SK-N-SH (cell line): ENCODE results near the gene SLITRK6. TPM values are rescaled to one million over a fixed set of nuclear protein-coding genes. Genes with fewer than 3 reads are reported as not detected.

Experiments used
- CTCF ChIA-PET: fragments of 300-600, 350-600 bp; formaldehyde crosslinking; extraction: SDS; loops from one replicate; lab custom pipeline; 2021; lab: Yijun Ruan, JAX
- POLR2A ChIA-PET: fragments of 350-600 bp; sonication (Branson Sonifier 250); formaldehyde crosslinking; extraction: SDS; loops from one replicate; lab custom pipeline; 2020; ENCODE audit warnings: antibody characterized with exemption, inconsistent platforms; lab: Yijun Ruan, JAX
- DNase-seq: peaks from one replicate; pipeline ENCODE4 v3.0.0; 2012
- H2AFZ ChIP-seq: fragments of 200-600 bp; sonication (generic); 2 replicates; pipeline ENCODE4 v1.8.1; 2016; ENCODE audit warnings: antibody characterized with exemption, mild to moderate bottlenecking, low read depth
- H3F3A ChIP-seq: fragments of 200-600 bp; sonication (generic); replicated peaks from 2 replicates; pipeline ENCODE3; 2016; ENCODE audit warnings: antibody characterized with exemption, mild to moderate bottlenecking; ENCODE audit not compliant: insufficient read depth
- H3K27ac ChIP-seq, 2 experiments: fragments of 200-500 bp in 1 of 2; fragments of 200-600 bp in 1 of 2; sonication (Bioruptor generic) in 1 of 2; sonication (generic), shearing (Covaris generic) in 1 of 2; 2 replicates each; pipeline versions ENCODE4 v1.5.1 to v1.6.1; 2014 to 2016; ENCODE audit warnings: low read depth in 2 of 2, inconsistent platforms in 1 of 2, low read length in 1 of 2, mild to moderate bottlenecking in 1 of 2, mixed read lengths in 1 of 2
- H3K27me3 ChIP-seq: fragments of 200-600 bp; sonication (generic), shearing (Covaris generic); 2 replicates; pipeline ENCODE4 v1.6.1; 2016; ENCODE audit warnings: mixed run types; ENCODE audit not compliant: insufficient read depth
- H3K36me3 ChIP-seq, 2 experiments: fragments of 200-500 bp in 1 of 2; fragments of 200-600 bp in 1 of 2; sonication (Bioruptor generic) in 1 of 2; sonication (generic) in 1 of 2; replicated peaks in 1 of 2; 2 replicates each; pipeline versions ENCODE3 to v1.5.1; 2014 to 2016; ENCODE audit warnings: low read length in 1 of 2, mild to moderate bottlenecking in 1 of 2; ENCODE audit not compliant: insufficient read depth in 2 of 2, control insufficient read depth in 1 of 2
- H3K4me1 ChIP-seq, 2 experiments: fragments of 200-500 bp in 1 of 2; fragments of 200-600 bp in 1 of 2; sonication (Bioruptor generic) in 1 of 2; sonication (generic), shearing (Covaris generic) in 1 of 2; 2 replicates each; pipeline versions ENCODE4 v1.5.1 to v1.6.1; 2014 to 2016; ENCODE audit warnings: low read depth in 1 of 2, low read length in 1 of 2, mixed run types in 1 of 2; ENCODE audit not compliant: insufficient read depth in 2 of 2, control insufficient read depth in 1 of 2
- H3K4me2 ChIP-seq: fragments of 200-600 bp; sonication (generic), shearing (Covaris generic); 2 replicates; pipeline ENCODE4 v1.6.1; 2017; ENCODE audit warnings: mixed run types
- H3K4me3 ChIP-seq, 2 experiments: fragments of 200-500 bp in 1 of 2; fragments of 200-600 bp in 1 of 2; sonication (Bioruptor generic) in 1 of 2; sonication (generic), shearing (Covaris generic) in 1 of 2; 2 replicates each; pipeline versions ENCODE4 v1.5.1 to v1.8.1; 2014 to 2016; ENCODE audit warnings: low read depth in 2 of 2, inconsistent platforms in 1 of 2, low read length in 1 of 2, mild to moderate bottlenecking in 1 of 2, mixed read lengths in 1 of 2, moderate library complexity in 1 of 2
- H3K79me2 ChIP-seq: fragments of 200-600 bp; sonication (generic); 2 replicates; pipeline ENCODE4 v1.8.1; 2017; ENCODE audit warnings: mild to moderate bottlenecking; ENCODE audit not compliant: insufficient read depth
- H3K9ac ChIP-seq: fragments of 200-600 bp; sonication (generic); 2 replicates; pipeline ENCODE4 v1.6.1; 2017; ENCODE audit warnings: mixed run types
- H3K9me2 ChIP-seq: fragments of 200-600 bp; sonication (generic); 2 replicates; pipeline ENCODE4 v1.6.1; 2017; ENCODE audit warnings: mixed run types
- H3K9me3 ChIP-seq: fragments of 200-600 bp; sonication (generic); 2 replicates; pipeline ENCODE4 v1.6.1; 2017; ENCODE audit warnings: mixed run types, mild to moderate bottlenecking, moderate library complexity
- H4K20me1 ChIP-seq: fragments of 200-600 bp; sonication (generic); 2 replicates; pipeline ENCODE4 v1.6.1; 2017; ENCODE audit warnings: mild to moderate bottlenecking, mixed run types; ENCODE audit not compliant: insufficient read depth
- CHD2 ChIP-seq: fragments of 150-350 bp; IDR thresholded peaks from 2 replicates; pipeline ENCODE4 v1.6.1; 2018; ENCODE audit warnings: low read length; ENCODE audit not compliant: partially characterized antibody
- ELF1 ChIP-seq: IDR thresholded peaks from 2 replicates; pipeline ENCODE4 v1.4.0; 2012
- JUND ChIP-seq: IDR thresholded peaks from 2 replicates; pipeline ENCODE4 v1.4.0; 2012
- NFIC ChIP-seq: IDR thresholded peaks from 2 replicates; pipeline ENCODE4 v1.4.0; 2012; ENCODE audit warnings: borderline replicate concordance
- RFX5 ChIP-seq: IDR thresholded peaks from 2 replicates; pipeline ENCODE4 v1.6.1; 2012; ENCODE audit warnings: mild to moderate bottlenecking, improper control_type of control experiment, low read length
- RXRA ChIP-seq: IDR thresholded peaks from 2 replicates; pipeline ENCODE4 v1.4.0; 2012; ENCODE audit warnings: low read depth, mild to moderate bottlenecking, borderline replicate concordance
- SMC3 ChIP-seq: IDR thresholded peaks from 2 replicates; pipeline ENCODE4 v1.6.1; 2012; ENCODE audit warnings: low read depth, low read length, improper control_type of control experiment
- TCF12 ChIP-seq: IDR thresholded peaks from 2 replicates; pipeline ENCODE4 v1.4.0; 2012
- TEAD4 ChIP-seq: IDR thresholded peaks from 2 replicates; pipeline ENCODE4 v1.4.0; 2012; ENCODE audit warnings: mild to moderate bottlenecking, borderline replicate concordance; ENCODE audit not compliant: insufficient read depth
- YY1 ChIP-seq: IDR thresholded peaks from 2 replicates; pipeline ENCODE4 v1.4.0; 2012; ENCODE audit warnings: low read depth, mild to moderate bottlenecking
- WGBS: methylation state at CpG from one replicate; pipeline ENCODE4 v1.1.6; 2017; ENCODE audit warnings: low lambda C conversion rate; 5-methylcytosine and 5-hydroxymethylcytosine counted together
- polyA plus RNA-seq, 3 experiments: library from polyadenylated mRNA; depleted of rRNA; stranded (reverse); fragments of >200 nt; gene quantifications; 2 replicates each; pipeline ENCODE4 v1.2.3, GENCODE V29; 2012
- TF ChIP-seq, protein P1 (sequence below): fragments of 200-600 bp; sonication (generic); IDR thresholded peaks from 2 replicates; pipeline ENCODE4 v1.6.1; 2017; ENCODE audit warnings: antibody characterized with exemption, mild to moderate bottlenecking, moderate library complexity
- TF ChIP-seq, protein P2 (sequence below): IDR thresholded peaks from 2 replicates; pipeline ENCODE4 v1.4.0; 2012; ENCODE audit warnings: low read depth
- TF ChIP-seq, protein P3 (sequence below): IDR thresholded peaks from 2 replicates; pipeline ENCODE4 v1.4.0; 2012; ENCODE audit warnings: low read depth, borderline replicate concordance
- TF ChIP-seq, protein P4 (sequence below): IDR thresholded peaks from 2 replicates; pipeline ENCODE4 v1.4.0; 2012; ENCODE audit warnings: low read depth, borderline replicate concordance
- TF ChIP-seq, protein P5 (sequence below): fragments of 150-350 bp; IDR thresholded peaks from 2 replicates; pipeline ENCODE4 v1.6.1; 2017; ENCODE audit warnings: antibody characterized with exemption, low read length, low read depth, borderline replicate concordance

Gene SLITRK6
- polyA plus RNA-seq, 1 of the 3 experiments (the other 2 are of a cell fraction) = 5.2 TPM

DNA sequence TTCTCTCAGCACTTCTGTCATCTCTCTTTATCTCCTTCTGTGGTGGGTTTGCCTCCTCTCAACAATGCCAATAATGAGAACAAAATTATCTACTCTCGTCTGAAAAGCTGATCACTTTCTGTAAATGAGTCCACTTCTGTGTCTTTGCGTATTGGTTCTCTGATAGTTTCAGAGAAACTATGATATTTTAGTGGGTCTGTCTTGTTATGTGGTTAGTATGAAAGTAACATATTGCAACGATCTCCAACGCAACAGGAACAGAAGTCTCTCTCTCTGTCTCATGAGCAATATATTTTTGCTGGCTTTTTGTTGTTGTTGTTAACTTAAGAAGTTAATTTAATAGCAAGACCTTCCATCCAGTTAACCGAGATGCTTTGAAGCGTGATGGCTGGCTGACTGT is 47.8 kb upstream of the SLITRK6 start:
- H4K20me1 ChIP-seq = no peaks in the 10 kb centered on the region
- no peaks in the 10 kb centered on the region for H3K9me3 ChIP-seq
- H3F3A ChIP-seq = no peaks in the 10 kb centered on the region
- no peak for DNase-seq
- ChIA-PET CTCF (no interaction called here), POLR2A (no interaction called here)
- no peaks in the 10 kb centered on the region for H3K9me2 ChIP-seq
- no peak for TF ChIP-seq TCF12
- TF ChIP-seq RFX5 = no peak
- TF ChIP-seq, protein P1, sequence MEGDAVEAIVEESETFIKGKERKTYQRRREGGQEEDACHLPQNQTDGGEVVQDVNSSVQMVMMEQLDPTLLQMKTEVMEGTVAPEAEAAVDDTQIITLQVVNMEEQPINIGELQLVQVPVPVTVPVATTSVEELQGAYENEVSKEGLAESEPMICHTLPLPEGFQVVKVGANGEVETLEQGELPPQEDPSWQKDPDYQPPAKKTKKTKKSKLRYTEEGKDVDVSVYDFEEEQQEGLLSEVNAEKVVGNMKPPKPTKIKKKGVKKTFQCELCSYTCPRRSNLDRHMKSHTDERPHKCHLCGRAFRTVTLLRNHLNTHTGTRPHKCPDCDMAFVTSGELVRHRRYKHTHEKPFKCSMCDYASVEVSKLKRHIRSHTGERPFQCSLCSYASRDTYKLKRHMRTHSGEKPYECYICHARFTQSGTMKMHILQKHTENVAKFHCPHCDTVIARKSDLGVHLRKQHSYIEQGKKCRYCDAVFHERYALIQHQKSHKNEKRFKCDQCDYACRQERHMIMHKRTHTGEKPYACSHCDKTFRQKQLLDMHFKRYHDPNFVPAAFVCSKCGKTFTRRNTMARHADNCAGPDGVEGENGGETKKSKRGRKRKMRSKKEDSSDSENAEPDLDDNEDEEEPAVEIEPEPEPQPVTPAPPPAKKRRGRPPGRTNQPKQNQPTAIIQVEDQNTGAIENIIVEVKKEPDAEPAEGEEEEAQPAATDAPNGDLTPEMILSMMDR = no peak
- TF ChIP-seq, protein P2, sequence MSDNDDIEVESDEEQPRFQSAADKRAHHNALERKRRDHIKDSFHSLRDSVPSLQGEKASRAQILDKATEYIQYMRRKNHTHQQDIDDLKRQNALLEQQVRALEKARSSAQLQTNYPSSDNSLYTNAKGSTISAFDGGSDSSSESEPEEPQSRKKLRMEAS = no peak
- TF ChIP-seq ELF1 = no peak
- TF ChIP-seq, protein P3, sequence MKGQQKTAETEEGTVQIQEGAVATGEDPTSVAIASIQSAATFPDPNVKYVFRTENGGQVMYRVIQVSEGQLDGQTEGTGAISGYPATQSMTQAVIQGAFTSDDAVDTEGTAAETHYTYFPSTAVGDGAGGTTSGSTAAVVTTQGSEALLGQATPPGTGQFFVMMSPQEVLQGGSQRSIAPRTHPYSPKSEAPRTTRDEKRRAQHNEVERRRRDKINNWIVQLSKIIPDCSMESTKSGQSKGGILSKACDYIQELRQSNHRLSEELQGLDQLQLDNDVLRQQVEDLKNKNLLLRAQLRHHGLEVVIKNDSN = no peak
- TF ChIP-seq RXRA = no peak
- TF ChIP-seq, protein P4, sequence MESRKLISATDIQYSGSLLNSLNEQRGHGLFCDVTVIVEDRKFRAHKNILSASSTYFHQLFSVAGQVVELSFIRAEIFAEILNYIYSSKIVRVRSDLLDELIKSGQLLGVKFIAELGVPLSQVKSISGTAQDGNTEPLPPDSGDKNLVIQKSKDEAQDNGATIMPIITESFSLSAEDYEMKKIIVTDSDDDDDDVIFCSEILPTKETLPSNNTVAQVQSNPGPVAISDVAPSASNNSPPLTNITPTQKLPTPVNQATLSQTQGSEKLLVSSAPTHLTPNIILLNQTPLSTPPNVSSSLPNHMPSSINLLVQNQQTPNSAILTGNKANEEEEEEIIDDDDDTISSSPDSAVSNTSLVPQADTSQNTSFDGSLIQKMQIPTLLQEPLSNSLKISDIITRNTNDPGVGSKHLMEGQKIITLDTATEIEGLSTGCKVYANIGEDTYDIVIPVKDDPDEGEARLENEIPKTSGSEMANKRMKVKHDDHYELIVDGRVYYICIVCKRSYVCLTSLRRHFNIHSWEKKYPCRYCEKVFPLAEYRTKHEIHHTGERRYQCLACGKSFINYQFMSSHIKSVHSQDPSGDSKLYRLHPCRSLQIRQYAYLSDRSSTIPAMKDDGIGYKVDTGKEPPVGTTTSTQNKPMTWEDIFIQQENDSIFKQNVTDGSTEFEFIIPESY = no peak
- TF ChIP-seq, protein P5, sequence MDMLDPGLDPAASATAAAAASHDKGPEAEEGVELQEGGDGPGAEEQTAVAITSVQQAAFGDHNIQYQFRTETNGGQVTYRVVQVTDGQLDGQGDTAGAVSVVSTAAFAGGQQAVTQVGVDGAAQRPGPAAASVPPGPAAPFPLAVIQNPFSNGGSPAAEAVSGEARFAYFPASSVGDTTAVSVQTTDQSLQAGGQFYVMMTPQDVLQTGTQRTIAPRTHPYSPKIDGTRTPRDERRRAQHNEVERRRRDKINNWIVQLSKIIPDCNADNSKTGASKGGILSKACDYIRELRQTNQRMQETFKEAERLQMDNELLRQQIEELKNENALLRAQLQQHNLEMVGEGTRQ = no peak
- no peak for TF ChIP-seq SMC3
- no peak for TF ChIP-seq JUND
- no peak for TF ChIP-seq TEAD4
- no peak for TF ChIP-seq NFIC
- no peak for TF ChIP-seq CHD2
- no peak for TF ChIP-seq YY1
- H3K9ac ChIP-seq = no peak overlapping the region
- H3K27ac ChIP-seq = no peak overlapping the region
- no peak overlapping the region for H3K4me3 ChIP-seq
- H3K4me1 ChIP-seq = no peaks in the 10 kb centered on the region
- H3K27me3 ChIP-seq = no peaks in the 10 kb centered on the region
- 58% methylated on average over 6 of the region's 6 CpGs for WGBS
- H3K79me2 ChIP-seq = no peaks in the 10 kb centered on the region
- H3K36me3 ChIP-seq = no peaks in the 10 kb centered on the region
- no peak overlapping the region for H2AFZ ChIP-seq
- H3K4me2 ChIP-seq = no peak overlapping the region
